Measurements from ENCODE around the gene ATP6V1C2. TPM values are rescaled to one million over a fixed set of nuclear protein-coding genes. Genes with fewer than 3 reads are reported as not detected.
"Not testable (repeated sequence)": the region's sequence is repeated elsewhere in the genome, so short reads cannot be mapped to it uniquely, and the experiment has no call there.

The ATP6V1C2 gene
- total RNA-seq, 1 donor from 2014 or later: 0.16 TPM

- not testable (repeated sequence) for DNase-seq
These were observed 92.0 kb downstream of the ATP6V1C2 start for GRCh38 chr2:10813163-10814138.

GRCh38 chr2:10814142-10814541 lies 92.7 kb downstream of the ATP6V1C2 start:
- DNase-seq: no peak

GRCh38 chr2:10814571-10815331 lies 93.3 kb downstream of the ATP6V1C2 start:
- DNase-seq: no peak

- DNase-seq: no peak
These were observed 96.0 kb downstream of the ATP6V1C2 start for GRCh38 chr2:10817413-10817812.

GRCh38 chr2:10818305-10818704 lies 96.9 kb downstream of the ATP6V1C2 start:
- DNase-seq: not testable (repeated sequence)

- DNase-seq: no peak
These were observed 97.6 kb downstream of the ATP6V1C2 start for GRCh38 chr2:10818984-10819383.

- DNase-seq: no peak
These were observed 98.4 kb downstream of the ATP6V1C2 start for GRCh38 chr2:10819714-10820314.

GRCh38 chr2:10820562-10820961 lies 99.1 kb downstream of the ATP6V1C2 start:
- DNase-seq: no peak

- no peak for DNase-seq
These were observed 99.7 kb downstream of the ATP6V1C2 start for GRCh38 chr2:10820978-10821695.

GRCh38 chr2:10824191-10824590 lies 102.8 kb downstream of the ATP6V1C2 start:
- DNase-seq: no peak

- no peak for DNase-seq
These were observed 104.6 kb downstream of the ATP6V1C2 start for GRCh38 chr2:10826026-10826425.

GRCh38 chr2:10826625-10827024 lies 105.2 kb downstream of the ATP6V1C2 start:
- no peak for DNase-seq

GRCh38 chr2:10828346-10828745 lies 106.9 kb downstream of the ATP6V1C2 start:
- no peak for DNase-seq

GRCh38 chr2:10829299-10829698 lies 107.9 kb downstream of the ATP6V1C2 start:
- no peak for DNase-seq

GRCh38 chr2:10830203-10830602 lies 108.8 kb downstream of the ATP6V1C2 start:
- DNase-seq: no peak

GRCh38 chr2:10830641-10831399 lies 109.4 kb downstream of the ATP6V1C2 start:
- DNase-seq: no peak

GRCh38 chr2:10831400-10831985 lies 110.1 kb downstream of the ATP6V1C2 start:
- no peak for DNase-seq

- DNase-seq: peak; percentile 74
These were observed 110.9 kb downstream of the ATP6V1C2 start for GRCh38 chr2:10832203-10832936.

GRCh38 chr2:10833021-10833420 lies 111.6 kb downstream of the ATP6V1C2 start:
- DNase-seq: no peak

GRCh38 chr2:10834068-10834655 lies 112.7 kb downstream of the ATP6V1C2 start:
- no peak for DNase-seq

Data from occipital lobe (tissue), 2 donors.